ENCODE measurements around the gene ABTB2.

DNA sequence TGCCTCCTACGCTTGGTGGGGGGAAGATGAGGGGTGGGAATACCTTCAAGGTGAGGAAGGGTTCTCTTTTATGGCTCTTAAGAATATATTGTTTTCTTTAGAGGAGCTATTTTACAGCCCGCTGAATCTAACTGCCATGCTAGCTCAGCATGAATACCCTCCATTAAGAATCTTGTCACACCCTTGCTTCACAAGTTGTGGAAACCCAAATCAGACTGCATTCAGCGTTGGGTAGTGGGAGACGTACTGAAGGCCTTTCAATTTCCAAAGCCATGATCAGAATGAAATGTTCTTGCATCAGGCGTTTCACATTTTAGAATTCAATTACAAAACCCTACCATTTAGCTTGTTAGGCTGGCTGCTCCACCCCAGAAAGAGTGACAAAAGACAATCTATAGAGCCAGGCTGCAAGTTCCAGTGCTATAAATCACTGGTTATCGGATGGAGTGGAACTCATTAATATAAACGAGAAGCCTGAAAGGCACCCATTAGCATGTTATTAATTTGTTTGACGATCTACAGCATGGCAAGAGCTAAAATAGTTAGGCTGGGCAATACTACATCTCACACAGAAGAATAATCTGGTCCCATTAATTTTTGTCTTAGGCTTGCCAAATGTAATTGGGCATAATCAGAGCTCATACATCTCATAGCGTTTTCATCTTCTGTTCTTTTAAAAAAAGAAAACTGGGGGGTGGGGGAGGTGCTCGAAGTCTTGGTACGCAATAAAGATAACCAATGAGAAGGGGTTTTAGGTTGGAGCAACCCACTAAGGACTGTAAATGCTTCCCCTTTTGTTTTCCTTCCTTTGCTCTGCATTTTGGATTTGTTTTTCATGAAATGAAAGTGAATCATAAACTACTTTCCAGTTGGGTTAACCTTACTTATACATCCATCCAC lies 57.5 kb downstream of the ABTB2 start:
- TF ChIP-seq, protein P1, sequence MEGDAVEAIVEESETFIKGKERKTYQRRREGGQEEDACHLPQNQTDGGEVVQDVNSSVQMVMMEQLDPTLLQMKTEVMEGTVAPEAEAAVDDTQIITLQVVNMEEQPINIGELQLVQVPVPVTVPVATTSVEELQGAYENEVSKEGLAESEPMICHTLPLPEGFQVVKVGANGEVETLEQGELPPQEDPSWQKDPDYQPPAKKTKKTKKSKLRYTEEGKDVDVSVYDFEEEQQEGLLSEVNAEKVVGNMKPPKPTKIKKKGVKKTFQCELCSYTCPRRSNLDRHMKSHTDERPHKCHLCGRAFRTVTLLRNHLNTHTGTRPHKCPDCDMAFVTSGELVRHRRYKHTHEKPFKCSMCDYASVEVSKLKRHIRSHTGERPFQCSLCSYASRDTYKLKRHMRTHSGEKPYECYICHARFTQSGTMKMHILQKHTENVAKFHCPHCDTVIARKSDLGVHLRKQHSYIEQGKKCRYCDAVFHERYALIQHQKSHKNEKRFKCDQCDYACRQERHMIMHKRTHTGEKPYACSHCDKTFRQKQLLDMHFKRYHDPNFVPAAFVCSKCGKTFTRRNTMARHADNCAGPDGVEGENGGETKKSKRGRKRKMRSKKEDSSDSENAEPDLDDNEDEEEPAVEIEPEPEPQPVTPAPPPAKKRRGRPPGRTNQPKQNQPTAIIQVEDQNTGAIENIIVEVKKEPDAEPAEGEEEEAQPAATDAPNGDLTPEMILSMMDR (conservative IDR thresholded peaks at IDR 0.05), result no peak
- no peak for TF ChIP-seq ZFX (IDR thresholded peaks at IDR 0.05)
